ENCODE measurements around the gene TLK2.
"Not testable (repeated sequence)": the region's sequence is repeated elsewhere in the genome, so short reads cannot be mapped to it uniquely, and the experiment has no call there.

Gene TLK2

GRCh38 chr17:62605588-62605987 lies 127.0 kb downstream of the TLK2 start:
- DNase-seq: no peak

- DNase-seq: no peak
Observed at GRCh38 chr17:62611292-62611691, 132.7 kb downstream of the TLK2 start.

- DNase-seq: no peak
Observed at GRCh38 chr17:62611728-62612127, 133.1 kb downstream of the TLK2 start.

- not testable (repeated sequence) for DNase-seq
Observed at GRCh38 chr17:62612289-62612688, 133.7 kb downstream of the TLK2 start.

GRCh38 chr17:62613095-62613494 lies 134.5 kb downstream of the TLK2 start:
- DNase-seq: not testable (repeated sequence)

GRCh38 chr17:62614142-62614541 lies 135.5 kb downstream of the TLK2 start:
- DNase-seq: no peak

- no peak for DNase-seq
Observed at GRCh38 chr17:62615503-62615902, 136.9 kb downstream of the TLK2 start.

- no peak for DNase-seq
Observed at GRCh38 chr17:62616993-62617893, 138.6 kb downstream of the TLK2 start.

GRCh38 chr17:62617894-62618472 lies 139.4 kb downstream of the TLK2 start:
- no peak for DNase-seq

- DNase-seq: no peak
Observed at GRCh38 chr17:62618647-62619416, 140.2 kb downstream of the TLK2 start.

- DNase-seq: no peak
Observed at GRCh38 chr17:62619417-62620155, 141.0 kb downstream of the TLK2 start.

GRCh38 chr17:62621223-62621622 lies 142.6 kb downstream of the TLK2 start:
- DNase-seq: no peak

GRCh38 chr17:62625184-62625869 lies 146.7 kb downstream of the TLK2 start:
- no peak for DNase-seq

- no peak for DNase-seq
Observed at GRCh38 chr17:62625870-62626200, 147.2 kb downstream of the TLK2 start.

GRCh38 chr17:62626719-62627218 lies 148.1 kb downstream of the TLK2 start:
- DNase-seq: no peak

GRCh38 chr17:62627219-62627903 lies 148.7 kb downstream of the TLK2 start, which contains the start of gene MRC2:
TSS of gene MRC2 (plus strand) at chr17:62627670. CDS start at chr17:62627803, 133 bp downstream.
- no peak for DNase-seq

- DNase-seq: no peak
Observed at GRCh38 chr17:62627904-62628633, 149.4 kb downstream of the TLK2 start.

GRCh38 chr17:62628831-62629555 lies 150.4 kb downstream of the TLK2 start:
- DNase-seq: no peak

GRCh38 chr17:62629556-62630364 lies 151.1 kb downstream of the TLK2 start:
- DNase-seq: no peak

All from NCI-H2081 (cell line).